B cell (primary cell): ENCODE measurements around the gene SOX13.

Source experiments
- CTCF ChIP-seq: fragments of 200-600 bp; IDR thresholded peaks from one replicate; pipeline ENCODE4 v1.8.0; 2022; ENCODE audit warnings: antibody characterized with exemption, mild to moderate bottlenecking
- EZH2 ChIP-seq: IDR thresholded peaks from 2 replicates; pipeline ENCODE4 v1.6.1; 2012; ENCODE audit warnings: borderline replicate concordance, low read depth, mild to moderate bottlenecking, moderate library complexity, low read length; ENCODE audit not compliant: insufficient read depth, poor library complexity, severe bottlenecking

GRCh38 chr1:204106825-204107224 is 33.9 kb downstream of the SOX13 start:
- TF ChIP-seq CTCF (no peak), EZH2 (no peak)
